ENCODE results near the gene VAV2.

The VAV2 gene

GRCh38 chr9:134007571-134007970 is 15.4 kb upstream of the VAV2 start:
- H3K27ac ChIP-seq: no peak overlapping the region
- TF ChIP-seq, protein P1, sequence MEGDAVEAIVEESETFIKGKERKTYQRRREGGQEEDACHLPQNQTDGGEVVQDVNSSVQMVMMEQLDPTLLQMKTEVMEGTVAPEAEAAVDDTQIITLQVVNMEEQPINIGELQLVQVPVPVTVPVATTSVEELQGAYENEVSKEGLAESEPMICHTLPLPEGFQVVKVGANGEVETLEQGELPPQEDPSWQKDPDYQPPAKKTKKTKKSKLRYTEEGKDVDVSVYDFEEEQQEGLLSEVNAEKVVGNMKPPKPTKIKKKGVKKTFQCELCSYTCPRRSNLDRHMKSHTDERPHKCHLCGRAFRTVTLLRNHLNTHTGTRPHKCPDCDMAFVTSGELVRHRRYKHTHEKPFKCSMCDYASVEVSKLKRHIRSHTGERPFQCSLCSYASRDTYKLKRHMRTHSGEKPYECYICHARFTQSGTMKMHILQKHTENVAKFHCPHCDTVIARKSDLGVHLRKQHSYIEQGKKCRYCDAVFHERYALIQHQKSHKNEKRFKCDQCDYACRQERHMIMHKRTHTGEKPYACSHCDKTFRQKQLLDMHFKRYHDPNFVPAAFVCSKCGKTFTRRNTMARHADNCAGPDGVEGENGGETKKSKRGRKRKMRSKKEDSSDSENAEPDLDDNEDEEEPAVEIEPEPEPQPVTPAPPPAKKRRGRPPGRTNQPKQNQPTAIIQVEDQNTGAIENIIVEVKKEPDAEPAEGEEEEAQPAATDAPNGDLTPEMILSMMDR (conservative IDR thresholded peaks at IDR 0.05): no peak

- H3K27ac ChIP-seq: no peak overlapping the region
- TF ChIP-seq, protein P1 (conservative IDR thresholded peaks at IDR 0.05): no peak
Measured at GRCh38 chr9:134007150-134007549, 15.0 kb upstream of the VAV2 start.

DNA sequence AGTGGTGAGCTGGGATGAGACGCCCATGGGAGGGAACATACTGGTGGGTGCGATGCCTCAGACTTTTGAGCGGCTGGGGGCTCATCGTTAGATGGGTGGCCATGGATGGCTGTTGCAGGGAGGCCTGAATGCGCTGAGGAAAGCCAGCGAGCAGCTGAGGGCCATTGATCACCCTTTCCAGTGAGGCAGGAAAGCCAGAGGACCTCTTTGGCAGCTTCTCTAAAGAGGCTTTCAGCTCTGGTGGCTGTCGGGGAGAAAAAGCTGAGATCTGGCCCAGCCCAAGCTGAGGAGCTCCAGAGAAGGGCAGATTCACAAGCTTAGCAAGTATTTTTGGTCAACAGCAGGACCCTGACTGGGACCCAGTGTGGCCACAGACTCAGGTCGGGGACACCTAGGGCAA is 13.3 kb upstream of the VAV2 start:
- TF ChIP-seq, protein P1 (conservative IDR thresholded peaks at IDR 0.05): no peak
- H3K27ac ChIP-seq: no peak overlapping the region

DNA sequence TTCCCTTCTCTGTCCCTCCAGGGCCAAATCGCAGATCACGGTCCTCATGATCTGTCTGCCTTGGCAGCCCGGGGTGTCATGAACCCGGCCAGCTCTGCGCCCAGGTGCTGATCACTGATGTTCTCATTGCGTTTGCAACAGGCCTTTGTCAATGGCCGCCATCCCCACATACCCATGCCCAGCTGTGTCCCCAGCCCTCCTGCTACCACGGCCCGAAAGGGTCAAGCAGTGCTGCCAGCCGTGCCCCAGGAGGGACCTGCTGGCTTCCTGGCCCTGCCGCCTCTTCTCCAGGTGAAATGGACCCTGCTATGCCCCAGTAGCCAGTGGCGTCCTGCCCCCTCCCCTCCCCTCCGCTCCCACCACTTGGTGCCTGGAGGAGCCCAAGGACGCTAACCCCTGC is 12.8 kb upstream of the VAV2 start:
- H3K27ac ChIP-seq: no peak overlapping the region
- TF ChIP-seq, protein P1 (conservative IDR thresholded peaks at IDR 0.05): no peak

GRCh38 chr9:134004131-134004873 is 12.2 kb upstream of the VAV2 start:
- TF ChIP-seq, protein P1 (conservative IDR thresholded peaks at IDR 0.05): no peak
- H3K27ac ChIP-seq: no peak overlapping the region

- no peak overlapping the region for H3K27ac ChIP-seq
- TF ChIP-seq, protein P1 (conservative IDR thresholded peaks at IDR 0.05): no peak
Measured at GRCh38 chr9:134003237-134003636, 11.1 kb upstream of the VAV2 start.

GRCh38 chr9:134002796-134003195 is 10.7 kb upstream of the VAV2 start:
- no peak overlapping the region for H3K27ac ChIP-seq
- TF ChIP-seq, protein P1 (conservative IDR thresholded peaks at IDR 0.05): no peak

All from VCaP (cell line).